Hematopoietic multipotent progenitor cell treated with erythropoietin and hydrocortisone succinate and interleukin-3 and kit ligand, for 8 days (in vitro differentiated cells): ENCODE data around the gene GDE1.
"Not testable (repeated sequence)": the region's sequence is repeated elsewhere in the genome, so short reads cannot be mapped to it uniquely, and the experiment has no call there.

Experiments used
- DNase-seq: peaks from one replicate; pipeline ENCODE4 v3.0.0-alpha.2; 2015

The GDE1 gene, protein sequence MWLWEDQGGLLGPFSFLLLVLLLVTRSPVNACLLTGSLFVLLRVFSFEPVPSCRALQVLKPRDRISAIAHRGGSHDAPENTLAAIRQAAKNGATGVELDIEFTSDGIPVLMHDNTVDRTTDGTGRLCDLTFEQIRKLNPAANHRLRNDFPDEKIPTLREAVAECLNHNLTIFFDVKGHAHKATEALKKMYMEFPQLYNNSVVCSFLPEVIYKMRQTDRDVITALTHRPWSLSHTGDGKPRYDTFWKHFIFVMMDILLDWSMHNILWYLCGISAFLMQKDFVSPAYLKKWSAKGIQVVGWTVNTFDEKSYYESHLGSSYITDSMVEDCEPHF

DNA sequence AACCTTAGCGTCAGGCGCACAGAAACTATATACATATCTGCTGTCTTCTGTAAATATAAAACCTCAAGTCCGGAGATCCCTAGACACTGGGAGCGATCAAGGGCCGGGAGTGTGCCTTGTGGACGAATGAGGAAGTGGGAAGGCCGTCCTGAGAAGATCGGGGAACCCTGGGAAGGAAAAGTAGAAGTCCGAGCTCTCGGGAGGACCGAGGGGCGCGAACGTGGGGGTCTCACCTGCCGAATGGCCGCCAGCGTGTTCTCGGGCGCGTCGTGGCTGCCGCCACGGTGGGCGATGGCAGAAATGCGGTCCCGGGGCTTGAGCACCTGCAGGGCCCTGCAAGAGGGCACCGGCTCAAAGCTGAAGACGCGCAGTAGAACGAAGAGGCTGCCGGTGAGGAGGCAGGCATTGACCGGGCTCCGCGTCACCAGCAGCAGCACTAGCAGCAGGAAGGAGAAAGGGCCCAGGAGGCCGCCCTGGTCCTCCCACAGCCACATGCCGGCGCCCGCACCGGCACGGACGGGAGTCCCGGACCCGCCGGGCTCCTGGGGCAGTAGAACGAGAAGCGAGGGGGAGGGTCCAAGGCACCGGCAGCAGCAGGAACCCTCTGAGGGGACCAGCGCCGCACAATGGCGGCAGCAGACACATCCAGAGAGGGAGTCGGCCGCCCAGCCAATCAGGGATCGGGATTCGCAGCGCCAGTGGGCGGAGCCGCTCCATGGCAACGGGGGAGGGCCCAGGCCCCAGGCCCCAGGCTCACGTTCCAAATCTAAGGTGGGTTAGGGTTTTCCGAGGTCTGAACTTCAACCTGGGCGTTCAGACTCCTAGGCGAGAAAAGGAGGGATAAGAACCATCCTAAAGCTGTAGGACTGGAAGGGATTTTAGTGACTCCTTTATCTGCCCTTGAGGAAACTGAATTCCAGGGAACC is at the start of gene GDE1:
TSS of gene GDE1 (minus strand) at position 628 of the 926 bp plus-strand sequence. CDS start at position 494, 134 bp downstream.
- DNase-seq: peak; percentile 91

DNA sequence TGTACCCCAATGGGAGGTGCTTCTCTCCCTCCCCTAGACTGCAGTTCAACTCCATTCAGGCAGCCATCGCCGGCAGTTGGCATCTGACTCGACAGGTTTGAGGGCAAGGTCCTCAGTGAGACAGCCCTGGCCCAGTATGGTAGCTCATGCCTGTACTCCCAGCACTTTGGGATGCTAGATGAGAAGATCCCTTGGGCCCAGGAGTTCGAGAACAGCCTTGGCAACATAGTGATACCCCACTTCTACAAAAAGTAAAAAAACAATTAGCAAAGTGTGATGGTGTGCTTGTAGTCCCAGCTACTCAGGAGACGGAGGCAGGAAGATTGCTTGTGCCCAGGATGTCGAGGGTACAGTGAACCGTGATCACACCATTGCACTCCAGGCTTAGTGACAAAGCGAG is 45.7 kb upstream of the GDE1 start:
- DNase-seq: no peak

DNA sequence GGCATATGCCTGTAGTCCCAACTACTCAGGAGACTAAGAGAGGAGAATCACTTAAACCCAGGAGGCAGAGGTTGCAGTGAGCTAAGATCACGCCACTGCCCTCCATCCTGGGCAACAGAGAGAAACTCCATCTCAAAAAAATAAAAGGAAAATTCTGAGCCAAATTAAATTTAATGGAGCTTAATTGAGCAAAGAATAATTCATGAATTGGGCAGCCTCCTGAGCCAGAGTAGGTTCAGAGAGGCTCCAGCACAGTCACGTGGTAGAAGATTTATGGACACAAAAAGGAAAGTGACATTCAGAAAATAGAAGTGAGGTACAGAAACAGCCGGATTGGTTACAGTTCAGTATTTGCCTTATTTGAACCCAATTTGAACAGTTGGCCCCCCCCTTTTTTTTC is 44.5 kb upstream of the GDE1 start:
- DNase-seq: no peak

DNA sequence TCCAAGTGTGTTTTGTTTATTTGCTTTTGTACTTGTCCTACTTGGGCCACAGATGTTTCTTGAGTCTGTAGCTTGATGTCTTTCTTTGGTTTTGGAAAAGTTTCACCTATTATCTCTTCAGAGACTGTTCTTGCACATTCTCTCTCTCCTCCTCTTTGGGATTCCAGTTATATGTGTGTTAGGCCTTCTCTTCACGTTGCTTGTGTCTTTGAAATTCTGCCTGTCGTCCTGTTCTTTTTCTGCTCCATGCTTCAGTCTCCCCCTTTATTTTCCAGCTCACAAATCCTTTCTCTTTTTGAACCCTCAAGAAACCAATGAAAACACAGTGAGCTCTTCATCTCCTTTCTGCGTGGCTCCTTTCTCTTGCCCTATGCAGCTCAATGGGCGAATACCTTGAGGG is 41.5 kb upstream of the GDE1 start:
- no peak for DNase-seq

DNA sequence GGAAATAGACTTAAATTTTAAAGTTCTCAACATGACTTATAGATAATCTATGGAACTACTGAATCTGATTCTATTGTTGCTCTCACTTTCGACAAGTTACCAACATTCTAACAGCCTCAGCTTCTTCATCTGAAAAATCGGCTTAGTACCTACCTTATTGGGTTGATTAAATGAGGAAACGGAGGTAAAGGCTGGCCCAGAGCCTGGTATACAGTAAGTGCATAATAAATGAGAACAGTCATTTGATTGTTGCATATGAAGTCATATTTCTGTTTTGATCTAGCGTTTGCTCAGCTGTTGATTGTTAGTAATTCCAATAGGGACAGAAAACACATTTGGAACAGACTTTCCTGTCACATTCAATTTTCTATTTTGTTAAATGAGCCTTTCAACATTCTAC is 38.2 kb upstream of the GDE1 start:
- no peak for DNase-seq

DNA sequence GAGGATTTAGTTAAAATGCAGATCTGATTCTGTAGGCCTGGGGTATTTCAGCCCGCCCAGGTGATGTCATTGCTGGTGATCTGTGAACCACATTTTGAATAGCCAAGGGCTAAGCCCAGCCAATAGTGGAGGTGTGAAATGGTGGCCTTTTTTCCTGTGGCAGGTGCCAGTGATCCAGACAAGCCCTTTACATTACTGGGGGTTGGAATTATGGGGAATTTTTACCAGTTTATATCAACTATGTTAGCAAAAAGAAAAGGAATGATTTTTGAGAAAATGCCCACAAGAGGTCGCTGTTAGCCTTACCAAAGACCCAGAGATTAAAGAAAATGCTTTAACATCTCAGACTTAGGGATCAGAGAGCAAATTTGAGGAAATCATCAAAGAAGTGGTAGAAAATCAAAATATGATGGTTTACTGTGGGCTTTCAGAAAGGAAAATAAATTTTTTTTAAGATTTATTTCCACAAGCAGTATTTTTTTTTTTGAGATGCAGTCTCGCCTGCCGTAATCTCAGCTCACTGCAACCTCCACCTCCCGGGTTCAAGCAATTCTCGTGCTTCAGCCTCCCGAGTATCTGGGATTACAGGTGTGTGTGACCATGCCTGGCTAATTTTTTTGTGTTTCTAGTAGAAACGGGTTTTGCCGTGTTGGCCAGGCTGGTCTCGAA is 37.5 kb upstream of the GDE1 start:
- DNase-seq: peak; percentile 72

DNA sequence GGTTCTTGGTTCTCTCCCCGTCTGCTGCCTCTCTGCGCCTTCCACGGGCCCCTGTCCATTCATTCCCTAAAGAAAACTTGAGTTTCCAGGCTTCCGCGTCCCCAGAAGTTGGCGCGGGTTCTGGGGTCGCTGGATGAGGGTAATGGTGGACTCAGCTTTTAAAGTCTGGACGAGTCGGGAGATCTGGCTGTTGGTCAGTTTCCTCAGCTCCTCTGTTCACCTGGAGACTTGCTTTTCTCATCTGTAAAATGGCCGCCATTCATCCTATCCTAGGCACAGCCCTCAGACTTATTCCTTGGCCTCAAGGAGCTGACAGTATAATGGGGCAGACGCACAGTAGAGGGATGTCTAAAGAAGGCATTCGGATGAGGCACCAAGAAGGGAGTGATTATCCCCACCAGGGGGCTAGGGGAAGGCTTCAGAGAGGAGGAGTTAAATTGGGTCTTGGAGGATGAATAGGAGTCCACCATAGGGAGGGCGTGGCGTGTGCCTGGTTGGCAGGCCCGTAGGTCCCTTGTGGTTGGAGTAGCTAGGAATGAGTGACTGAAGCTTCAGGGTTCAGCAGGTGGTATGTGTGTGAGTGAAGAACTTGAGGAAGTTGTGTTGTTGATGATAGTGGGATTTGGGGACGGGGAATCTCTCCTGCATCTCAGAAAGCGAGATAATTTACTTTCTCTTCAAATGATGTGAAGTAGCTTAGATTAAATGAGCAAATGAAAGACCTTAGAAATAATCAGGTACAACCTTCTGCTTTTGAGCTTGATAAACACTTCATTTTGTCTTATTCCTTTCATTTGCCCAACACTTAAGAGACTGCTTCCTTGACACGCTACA is 34.3 kb upstream of the GDE1 start:
- DNase-seq: peak; percentile 88

DNA sequence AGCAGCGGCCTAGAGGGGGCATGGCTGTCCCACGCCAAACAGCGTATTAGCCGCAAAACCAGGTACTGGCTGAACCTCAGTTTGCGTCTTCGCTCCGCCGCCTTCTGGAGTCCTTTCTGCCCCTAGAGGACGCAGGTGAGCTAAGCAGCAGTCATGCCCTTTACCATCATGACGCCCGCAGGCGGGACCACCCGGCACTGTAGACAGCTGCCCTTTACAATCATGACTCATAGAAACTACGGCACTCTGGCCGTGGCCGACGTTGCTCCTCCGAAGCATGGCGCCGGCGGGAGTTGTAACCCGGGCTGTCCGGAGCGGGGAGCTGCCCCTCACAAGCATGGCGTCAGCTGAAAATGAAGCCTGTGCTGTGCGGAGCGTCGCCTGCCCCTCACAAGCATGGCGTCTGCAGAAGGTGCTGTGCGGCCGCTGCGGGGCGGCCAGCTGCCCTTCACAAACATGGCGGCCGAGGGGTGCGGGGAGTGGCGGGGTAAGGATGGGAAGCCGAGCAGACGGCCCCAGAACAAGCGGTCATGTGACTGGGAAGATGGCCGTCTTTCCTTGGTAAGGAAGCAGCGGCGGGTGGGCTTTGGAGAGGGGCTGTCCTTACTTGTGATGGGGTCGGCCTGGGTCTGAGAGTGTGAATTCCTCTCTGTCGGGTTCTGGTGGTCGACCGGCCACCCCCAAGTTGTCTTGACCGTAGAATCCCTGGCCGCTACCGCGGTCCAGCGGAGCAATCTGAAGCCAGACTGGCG is 33.5 kb upstream of the GDE1 start, which contains the start of gene VPS35L:
TSS of gene VPS35L (plus strand) at position 518 of the 752 bp plus-strand sequence. CDS start at position 545, 27 bp downstream.
- DNase-seq: peak; percentile 97

DNA sequence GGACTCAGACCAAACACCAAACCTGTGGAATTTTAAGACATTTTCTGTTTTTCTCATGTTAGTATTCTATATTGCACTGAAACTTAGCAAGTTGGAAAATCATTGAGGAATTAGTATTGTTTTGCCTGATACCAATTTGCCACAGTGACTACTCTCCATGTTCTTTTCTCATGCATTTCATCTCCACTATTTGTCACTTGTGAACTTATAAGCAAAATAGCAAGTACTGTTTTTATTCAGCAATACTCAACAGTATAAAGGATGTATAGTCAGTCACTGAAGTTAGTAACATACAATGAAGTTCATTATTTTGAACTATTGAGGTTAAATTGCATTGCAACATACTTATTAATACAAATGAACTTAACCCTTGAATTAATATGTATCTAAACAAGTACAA is 27.8 kb upstream of the GDE1 start:
- DNase-seq: no peak

DNA sequence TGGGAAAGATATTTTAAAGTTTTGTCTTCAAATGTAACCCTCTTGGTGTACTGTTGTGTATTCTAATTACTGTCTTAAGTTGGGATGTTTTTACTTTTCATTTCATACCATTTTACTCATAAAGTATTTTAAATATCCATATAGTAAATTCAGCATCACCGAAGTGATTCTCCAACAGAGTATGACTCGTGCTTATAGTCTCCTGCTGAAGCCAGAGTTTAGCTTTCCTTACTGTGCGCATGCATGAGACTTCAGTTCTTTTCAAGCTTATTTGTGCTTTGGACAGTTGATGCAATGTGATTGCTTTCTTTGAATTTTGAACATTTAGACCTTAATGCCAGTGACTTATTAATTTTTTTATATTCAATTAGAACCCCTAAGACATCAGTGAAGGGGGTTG is 26.2 kb upstream of the GDE1 start:
- DNase-seq: no peak

DNA sequence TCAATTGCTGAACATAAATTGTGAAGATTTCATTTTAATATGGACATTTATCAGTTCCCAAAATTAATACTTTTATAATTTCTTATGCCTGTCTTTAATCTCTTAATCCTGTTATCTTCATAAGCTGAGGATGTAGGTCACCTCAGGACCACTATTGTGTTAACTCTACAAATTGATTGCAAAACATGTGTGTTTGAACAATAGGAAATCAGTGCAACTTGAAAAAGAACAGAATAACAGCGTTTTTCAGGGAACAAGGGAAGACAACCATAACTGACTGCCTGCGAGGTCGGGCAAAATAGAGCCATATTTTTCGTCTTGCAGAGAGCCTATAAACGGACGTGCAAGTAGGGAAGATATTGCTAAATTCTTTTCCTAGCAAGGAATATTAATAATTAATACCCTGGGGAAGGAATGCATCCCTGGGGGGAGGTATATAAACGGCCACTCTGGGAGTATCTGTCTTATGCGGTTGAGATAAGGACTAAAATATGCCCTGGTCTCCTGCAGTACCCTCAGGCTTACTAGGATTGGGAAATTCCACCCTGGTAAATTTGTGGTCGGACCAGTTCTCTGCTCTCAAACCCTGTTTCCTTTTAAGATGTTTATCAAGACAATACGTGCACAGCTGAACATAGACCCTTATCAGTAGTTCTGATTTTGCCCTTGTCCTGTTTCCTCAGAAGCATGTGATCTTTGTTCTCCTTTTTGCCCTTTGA is 21.5 kb upstream of the GDE1 start:
- DNase-seq: not testable (repeated sequence)

DNA sequence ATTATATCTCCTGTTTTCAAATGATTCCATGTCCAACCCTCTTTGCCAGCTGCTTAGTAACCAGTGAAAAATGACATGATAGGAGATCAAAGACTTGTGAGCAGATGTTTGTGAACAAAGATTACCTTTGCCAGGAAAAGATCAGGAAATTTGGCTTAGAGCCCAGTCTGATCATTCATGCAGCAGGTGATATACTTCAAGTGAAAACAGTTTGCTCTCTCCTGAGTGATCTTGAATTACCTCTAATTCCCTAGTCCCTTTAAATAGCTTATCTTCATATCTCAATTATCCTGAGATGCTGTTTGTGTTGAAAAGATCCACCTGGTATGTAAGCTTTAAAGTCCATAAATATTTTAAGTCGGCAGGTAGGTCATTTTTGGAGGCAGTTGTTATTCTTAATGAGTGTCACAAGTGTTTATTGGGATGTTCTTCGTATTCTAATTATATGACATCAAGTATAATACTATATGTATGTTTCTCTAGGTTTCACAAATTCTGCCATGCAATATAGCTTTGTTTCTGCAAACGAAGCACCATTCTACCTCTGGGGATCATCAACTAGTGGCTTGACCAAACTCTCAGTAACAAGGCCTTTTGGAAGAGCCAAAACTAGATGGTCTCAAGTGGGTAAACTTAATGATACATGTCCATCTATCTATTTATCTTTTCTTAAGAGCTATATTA is 20.4 kb upstream of the GDE1 start:
- no peak for DNase-seq

DNA sequence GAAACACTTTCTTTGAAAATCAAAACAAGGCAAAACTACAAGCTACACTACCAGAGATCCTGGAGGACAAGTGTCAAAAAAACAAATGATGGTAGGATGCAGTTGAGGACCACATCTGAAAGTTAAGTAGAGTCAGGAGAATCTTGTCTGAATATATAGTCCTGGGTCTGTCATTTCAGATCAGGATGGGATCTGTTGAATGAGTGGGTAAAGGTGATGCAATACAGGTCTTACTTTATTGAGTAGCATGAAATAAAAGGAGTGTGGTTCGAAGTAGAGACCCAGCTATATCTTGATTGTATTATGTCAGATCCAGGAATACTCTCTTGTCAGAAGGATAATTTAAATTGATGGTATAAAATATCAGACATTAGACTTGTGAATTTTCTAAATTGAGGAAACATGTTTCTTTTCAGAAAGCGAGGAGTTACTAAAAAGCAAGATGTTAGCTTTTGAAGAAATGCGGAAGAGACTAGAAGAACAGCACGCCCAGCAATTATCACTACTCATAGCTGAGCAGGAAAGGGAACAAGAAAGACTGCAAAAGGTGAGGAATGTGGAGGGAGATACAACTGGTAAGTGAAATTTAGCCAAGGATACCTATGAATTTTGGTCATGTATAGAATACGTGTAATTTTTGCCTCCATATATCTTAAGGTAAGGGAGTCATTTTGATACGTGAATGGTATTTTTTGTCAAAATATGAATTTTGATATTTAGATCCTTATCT is 18.5 kb upstream of the GDE1 start:
- no peak for DNase-seq

DNA sequence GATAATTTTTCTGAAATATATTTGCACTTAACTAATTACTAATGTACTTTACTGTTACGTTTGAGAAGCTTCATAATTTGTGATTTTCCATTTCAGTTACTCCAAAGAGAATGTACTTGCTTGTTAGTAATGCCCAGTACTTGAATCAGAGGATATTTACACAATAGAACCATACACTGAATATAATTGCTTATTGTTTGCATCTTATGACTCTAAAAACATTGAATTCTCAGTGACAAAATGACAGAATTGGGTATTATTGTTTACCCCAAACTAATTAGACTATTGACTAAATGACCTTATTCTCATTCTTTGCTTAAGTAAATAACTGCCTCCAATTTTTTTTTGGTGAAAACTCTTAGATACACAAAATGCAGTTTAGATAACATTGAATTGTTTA is 10.7 kb upstream of the GDE1 start:
- no peak for DNase-seq

DNA sequence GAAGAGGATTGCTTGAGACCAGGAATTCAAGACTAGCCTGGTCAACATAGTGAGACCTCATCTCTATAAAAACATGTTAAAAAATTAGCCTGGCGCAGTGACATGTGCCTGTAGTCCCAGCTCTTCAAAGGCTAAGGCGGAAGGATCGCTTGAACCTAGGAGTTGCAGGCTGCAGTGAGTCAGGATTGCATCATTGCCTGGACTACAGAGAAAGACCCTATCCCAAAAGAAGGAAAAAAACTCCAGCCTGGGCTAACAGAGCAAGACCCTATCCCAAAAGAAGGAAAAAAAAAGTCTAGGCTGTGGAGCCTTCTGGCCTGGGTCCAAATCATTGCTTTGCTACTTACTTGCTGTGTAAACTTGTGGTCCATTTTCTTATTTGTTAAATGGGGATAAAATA is 6.8 kb upstream of the GDE1 start:
- no peak for DNase-seq

DNA sequence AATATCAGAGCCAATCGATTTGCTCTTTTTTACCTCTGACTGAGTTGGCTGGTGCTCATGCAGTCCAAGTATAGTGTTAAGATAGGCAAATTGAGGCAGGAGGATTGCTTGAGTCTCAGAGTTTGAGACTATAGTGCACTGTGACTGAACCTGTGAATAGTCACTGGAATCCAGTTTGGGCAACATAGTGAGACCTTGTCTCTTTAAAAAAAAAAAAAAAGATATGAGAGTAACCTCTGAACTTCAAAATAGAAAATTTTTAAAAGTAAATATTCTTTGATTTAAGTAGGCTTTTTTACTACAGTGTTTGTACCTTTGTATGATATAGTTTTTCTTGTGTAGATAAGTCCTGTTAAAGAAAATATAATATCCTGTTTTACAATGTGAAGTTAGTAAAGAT is 5.3 kb upstream of the GDE1 start:
- DNase-seq: no peak

DNA sequence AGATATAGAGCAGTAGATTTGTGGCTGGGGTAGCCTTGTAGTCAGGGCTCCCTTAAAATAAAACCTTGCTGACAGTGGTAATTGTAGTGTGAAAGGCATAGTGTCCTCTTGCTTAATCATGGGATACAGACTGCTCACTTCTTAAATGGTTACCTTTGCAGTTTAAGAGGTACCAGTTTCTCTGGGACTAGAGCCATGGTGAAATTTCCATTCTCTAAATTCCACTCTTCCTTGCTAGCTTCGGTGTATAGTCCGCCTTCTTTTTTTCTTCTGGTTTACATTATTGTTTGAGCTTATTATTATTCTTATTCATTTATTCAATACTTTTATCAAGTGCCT is 3.5 kb upstream of the GDE1 start:
- DNase-seq: no peak

DNA sequence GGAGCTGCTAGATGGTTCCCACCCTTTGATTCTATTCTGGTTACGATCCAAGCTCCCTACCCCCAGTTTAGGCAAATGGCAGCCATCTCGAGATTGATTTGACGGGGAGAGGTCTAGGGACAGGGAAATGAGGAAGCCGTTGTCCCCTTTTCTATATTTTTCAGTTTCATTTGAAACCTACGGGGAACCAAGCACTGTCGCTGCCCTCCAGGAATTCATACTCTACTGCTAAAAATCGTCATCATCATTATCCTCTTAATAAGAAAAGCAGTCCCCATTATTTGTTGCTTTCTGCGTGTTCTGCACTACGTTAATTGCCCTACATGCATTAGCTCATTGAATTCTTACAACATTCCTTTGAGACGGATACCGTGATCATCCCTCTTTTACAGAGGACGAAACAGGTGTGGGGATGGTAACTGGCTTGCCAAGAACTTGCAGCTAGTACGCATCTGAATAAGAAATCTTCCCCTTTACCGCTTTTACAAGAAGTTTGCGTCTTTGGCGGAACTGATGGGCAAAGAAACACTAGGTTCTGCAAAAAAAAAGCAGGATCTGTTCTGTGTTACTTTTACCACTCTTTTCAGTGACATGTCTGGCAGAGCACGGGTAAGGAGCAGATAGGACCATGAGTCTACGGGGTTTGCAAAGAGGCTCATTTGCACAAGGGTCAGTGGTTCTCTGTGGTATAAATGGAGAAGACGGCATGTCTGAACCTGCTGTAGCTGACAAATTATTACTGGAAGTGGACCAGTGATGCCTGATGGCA is 2.9 kb upstream of the GDE1 start:
- DNase-seq: peak; percentile 35

DNA sequence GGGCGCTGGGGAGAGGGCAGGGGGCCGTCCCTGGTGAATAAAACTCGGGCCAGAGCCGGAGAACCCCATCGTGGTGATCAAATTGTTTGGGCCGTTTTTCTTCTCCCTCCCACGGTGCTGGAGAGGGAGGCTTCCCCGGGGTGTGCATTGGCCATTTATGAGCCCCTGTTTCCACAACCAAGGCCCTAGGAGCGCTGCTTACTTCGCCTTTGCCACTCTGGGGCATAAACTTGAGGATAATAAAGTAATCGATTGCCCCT is 2.4 kb upstream of the GDE1 start:
- DNase-seq: no peak
